Activated T-cell treated with anti-CD3 and anti-CD28 coated beads, Interleukin-2, amount 50 U/mL, for 1 hour (primary cell): ENCODE measurements around the gene CFP.
"Not testable (repeated sequence)": the region's sequence is repeated elsewhere in the genome, so short reads cannot be mapped to it uniquely, and the experiment has no call there.

ENCODE experiments used
- DNase-seq: peaks from one replicate; pipeline ENCODE4 v3.0.0-alpha.2; 2020

CFP gene

DNA sequence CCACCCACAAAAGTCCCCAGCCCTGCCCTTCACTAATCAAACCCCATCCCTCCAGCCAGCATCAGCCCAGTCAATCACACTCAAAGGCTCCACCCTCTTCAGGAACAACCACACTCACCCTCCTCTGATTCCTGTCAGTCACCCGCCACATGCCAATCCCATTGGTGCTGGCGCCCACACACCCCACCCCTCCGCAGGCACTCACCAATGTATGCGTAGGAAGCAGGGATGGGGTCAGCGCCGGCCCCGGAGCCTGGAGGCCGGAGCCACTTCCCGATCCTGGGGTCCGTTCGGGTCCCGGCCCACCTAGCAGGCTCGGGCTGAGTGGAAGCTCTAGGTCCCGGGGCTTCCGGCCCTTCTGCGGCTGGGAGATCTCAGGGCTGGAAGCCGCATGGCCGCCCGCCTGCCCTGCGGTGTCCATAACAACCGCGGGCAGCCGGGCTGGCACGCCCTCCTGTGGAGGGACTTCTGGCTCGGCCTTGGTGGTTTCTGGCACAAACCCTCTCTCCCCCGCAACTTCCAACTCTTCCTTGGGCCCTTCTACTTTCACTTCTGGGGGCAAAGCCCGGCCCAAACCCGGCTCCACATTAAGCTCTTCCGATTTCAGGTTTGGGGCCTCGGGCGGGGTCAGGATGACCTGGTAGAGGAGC lies 7.9 kb upstream of the CFP start:
- DNase-seq: peak; percentile 42

DNA sequence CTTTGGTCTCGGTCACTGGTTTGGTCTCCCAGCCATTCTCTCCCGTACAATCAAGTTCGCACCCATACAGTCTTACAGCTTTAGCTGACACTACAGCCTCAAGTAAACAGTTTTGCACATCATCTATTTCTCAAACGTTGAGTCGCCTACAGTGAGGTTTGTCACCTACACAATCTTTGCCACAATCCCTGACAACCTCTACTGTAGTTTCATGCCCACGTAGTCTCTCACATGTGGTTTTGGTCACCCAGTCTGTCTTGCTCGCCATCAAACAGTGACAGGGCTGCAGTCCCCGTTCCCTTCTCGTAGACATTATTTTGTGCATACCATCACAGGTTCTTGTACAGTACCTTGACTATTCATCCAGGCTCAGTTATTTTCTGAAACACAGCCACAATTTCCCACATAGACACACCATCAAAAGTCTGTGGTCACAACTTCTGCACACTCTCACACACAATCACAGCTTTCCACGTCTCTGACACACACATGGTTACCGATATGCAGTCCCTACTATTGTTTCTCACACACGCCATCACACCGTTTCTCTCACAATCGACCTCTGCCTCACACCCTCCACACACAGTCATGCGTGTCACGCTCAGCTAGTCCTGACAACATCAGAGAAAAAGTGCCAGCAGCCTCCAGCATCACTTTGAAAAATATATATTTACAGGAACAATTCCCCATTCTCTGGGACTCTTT lies 5.3 kb upstream of the CFP start:
- no peak for DNase-seq

GRCh38 chrX:47633689-47634590 lies 4.2 kb upstream of the CFP start:
- no peak for DNase-seq

- no peak for DNase-seq
Measured at GRCh38 chrX:47632666-47633065, 2.9 kb upstream of the CFP start.

DNA sequence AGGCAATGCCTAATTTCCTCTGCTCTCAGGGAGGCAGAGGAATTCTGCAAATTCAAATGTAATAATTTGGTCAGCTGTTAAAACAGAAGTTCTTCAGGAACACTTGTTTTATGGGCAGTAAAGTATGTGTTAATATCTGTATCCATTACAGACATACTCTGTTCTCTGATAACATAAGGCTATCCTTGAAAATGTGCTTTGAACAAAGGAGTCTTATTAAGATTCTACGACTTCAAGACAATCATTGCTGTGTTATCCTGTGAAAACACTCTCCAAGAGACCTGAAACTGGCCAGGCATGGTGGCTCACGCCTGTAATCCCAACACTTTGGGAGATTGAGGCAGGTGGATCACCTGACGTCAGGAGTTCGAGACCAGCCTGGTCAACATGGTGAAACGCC lies 1.9 kb upstream of the CFP start:
- DNase-seq: no peak

GRCh38 chrX:47628982-47629381 lies 748 bp downstream of the CFP start:
- DNase-seq: no peak

DNA sequence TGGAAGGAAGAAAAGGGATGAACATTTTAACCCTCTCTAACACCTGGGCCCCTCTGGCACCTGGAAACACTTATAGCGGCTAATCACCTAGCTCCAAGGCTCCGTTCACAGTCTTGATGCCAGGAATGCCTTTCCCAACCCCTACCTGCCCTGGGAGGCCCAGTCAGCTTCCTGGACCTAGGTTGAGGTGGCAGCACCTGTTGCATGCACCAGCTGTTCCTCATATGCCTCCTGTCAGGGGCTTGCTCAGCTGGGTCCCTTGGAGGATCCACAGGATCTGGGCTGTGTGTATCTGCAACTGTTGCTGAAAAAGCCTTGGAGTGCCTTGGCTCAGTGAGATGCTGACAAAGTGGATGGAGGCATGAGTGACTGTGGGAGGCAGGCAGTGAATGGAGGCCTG lies 4.4 kb downstream of the CFP start:
- DNase-seq: no peak

GRCh38 chrX:47623540-47624027 lies 6.1 kb downstream of the CFP start:
- peak; percentile 47 for DNase-seq

GRCh38 chrX:47621851-47622250 lies 7.9 kb downstream of the CFP start:
- no peak for DNase-seq

DNA sequence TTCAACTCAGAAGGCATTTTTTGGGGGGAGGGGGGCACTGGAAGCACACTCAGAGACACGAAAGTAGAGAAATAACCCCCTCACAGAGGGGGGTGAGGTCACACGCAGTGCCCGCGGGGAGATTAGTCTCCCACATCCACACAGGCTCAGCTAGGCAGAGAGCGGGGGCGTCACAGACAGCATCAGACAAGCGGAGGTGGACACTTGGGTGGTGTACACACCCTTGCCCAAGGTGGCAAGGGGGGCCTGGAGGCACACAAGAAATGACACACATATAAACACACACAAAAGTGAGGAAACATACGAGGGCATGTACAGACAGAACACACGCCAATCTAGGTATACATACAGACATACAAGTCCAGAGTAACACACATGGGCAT lies 9.4 kb downstream of the CFP start:
- no peak for DNase-seq

DNA sequence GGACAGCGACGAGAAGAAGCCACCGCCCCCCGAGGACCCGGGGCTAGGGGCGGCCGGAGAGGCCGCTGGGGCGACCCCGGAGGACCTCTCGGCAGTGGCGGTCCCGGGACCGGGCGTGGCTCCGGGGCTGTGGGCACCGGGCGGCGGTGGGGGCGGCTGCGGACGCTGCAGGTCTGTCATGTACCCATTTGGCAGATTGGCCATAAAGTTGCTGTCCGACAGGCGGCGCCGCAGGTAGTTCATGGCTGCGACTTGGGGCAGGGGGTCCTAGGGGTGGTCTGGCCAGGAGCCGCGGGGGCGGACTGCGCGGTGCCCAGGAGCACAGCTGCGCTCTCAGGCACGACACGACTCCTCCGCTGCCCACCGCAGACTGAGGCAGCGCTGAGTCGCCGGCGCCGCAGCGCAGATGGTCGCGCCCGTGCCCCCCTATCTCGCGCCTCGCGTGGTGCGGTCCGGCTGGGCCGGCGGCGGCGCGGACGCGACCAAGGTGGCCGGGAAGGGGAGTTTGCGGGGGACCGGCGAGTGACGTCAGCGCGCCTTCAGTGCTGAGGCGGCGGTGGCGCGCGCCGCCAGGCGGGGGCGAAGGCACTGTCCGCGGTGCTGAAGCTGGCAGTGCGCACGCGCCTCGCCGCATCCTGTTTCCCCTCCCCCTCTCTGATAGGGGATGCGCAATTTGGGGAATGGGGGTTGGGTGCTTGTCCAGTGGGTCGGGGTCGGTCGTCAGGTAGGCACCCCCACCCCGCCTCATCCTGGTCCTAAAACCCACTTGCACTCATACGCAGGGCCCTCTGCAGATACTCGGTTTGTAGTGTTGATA lies 10.0 kb downstream of the CFP start, which contains the start of gene SYN1:
Gene SYN1, minus strand, starts transcription at position 372 of the 817 bp plus-strand sequence. Its CDS starts 129 bp downstream, at position 243.
- peak; percentile 83 for DNase-seq

DNA sequence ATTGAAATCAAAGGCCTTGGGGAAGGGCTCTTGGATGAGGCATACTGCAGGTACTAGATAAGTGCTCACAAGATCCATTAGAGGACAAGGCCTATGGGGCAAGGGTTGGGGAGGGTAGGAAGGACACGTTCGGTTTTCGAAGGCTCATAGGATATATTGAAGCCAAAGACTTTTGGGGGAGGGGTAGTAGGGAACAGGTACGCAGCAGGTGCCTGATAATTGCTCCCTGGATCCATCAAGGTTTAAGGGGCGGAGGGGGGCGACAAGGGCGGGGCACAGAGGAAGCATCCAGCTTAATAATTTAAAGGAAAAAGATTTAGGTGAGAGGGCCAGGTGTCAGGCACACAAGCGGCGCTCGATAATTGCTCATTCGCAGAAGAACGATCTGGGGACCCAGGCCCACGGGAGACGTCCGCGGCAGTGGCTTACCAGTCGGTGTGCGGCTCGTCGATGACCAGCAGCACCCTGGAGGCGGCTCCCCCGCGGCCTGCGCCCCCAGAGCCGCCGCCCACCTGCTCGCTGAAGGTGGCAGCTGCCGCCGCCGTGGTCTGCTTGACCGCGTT lies 10.7 kb downstream of the CFP start:
- DNase-seq: no peak

GRCh38 chrX:47614618-47615017 lies 15.1 kb downstream of the CFP start:
- no peak for DNase-seq

- DNase-seq: no peak
Measured at GRCh38 chrX:47613082-47613481, 16.6 kb downstream of the CFP start.

GRCh38 chrX:47612418-47612817 lies 17.3 kb downstream of the CFP start:
- DNase-seq: no peak

DNA sequence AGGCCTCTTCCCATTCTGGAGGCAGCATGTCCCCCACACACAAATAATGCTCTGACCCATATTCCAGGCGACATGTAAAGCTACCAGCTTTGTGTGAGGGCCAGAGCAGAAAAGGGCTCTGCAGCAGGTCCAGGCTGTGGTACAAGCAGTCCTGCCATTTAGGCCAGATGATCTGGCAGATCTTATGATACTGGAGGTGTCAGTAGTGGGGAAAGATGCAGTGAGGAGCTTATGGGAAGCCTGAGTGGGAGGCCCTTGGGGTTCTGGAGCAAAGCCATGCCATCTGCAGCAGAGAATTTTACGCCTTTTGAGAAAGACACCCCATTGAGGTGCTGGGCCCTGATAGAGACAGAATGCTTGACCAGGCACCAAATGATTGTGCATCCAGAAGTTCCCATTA lies 17.8 kb downstream of the CFP start:
- no peak for DNase-seq

- no peak for DNase-seq
Measured at GRCh38 chrX:47611489-47611888, 18.2 kb downstream of the CFP start.

GRCh38 chrX:47610511-47610910 lies 19.2 kb downstream of the CFP start:
- no peak for DNase-seq

- no peak for DNase-seq
Measured at GRCh38 chrX:47608130-47608810, 21.5 kb downstream of the CFP start.

- DNase-seq: no peak
Measured at GRCh38 chrX:47607091-47607490, 22.6 kb downstream of the CFP start.

DNA sequence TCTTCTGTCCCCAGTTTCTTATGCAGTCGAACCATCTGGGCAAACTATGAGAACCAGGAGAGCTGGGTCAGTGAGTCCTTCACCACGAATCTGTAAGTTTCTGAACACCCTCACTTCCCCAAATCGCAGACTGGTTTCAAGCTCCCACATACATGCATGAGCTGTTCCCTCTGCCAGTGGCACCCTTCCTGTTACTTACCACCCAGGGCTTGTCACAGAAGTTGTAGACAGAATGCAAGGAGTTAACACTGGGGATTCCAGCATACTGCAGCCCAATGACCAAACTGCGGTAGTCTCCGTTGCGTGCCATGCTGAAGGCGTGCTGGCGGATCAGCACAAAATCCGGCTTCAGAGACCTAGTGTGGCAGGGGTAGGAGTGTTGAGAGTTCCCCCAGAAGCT lies 24.7 kb downstream of the CFP start:
- no peak for DNase-seq

GRCh38 chrX:47603125-47603524 lies 26.6 kb downstream of the CFP start:
- DNase-seq: not testable (repeated sequence)
